Ishikawa (cell line): ENCODE measurements around the gene PPFIBP2.

Experiments used
- RAD21 ChIP-seq: IDR thresholded peaks from 2 replicates; pipeline ENCODE4 v1.6.1; 2012; ENCODE audit warnings: low read depth
- TCF12 ChIP-seq: IDR thresholded peaks from 2 replicates; pipeline ENCODE4 v1.6.1; 2012; ENCODE audit warnings: low read depth
- TF ChIP-seq, protein P1 (sequence below): IDR thresholded peaks from 2 replicates; pipeline ENCODE4 v1.6.1; 2012; ENCODE audit warnings: low read depth, mild to moderate bottlenecking

- TF ChIP-seq, protein P1, sequence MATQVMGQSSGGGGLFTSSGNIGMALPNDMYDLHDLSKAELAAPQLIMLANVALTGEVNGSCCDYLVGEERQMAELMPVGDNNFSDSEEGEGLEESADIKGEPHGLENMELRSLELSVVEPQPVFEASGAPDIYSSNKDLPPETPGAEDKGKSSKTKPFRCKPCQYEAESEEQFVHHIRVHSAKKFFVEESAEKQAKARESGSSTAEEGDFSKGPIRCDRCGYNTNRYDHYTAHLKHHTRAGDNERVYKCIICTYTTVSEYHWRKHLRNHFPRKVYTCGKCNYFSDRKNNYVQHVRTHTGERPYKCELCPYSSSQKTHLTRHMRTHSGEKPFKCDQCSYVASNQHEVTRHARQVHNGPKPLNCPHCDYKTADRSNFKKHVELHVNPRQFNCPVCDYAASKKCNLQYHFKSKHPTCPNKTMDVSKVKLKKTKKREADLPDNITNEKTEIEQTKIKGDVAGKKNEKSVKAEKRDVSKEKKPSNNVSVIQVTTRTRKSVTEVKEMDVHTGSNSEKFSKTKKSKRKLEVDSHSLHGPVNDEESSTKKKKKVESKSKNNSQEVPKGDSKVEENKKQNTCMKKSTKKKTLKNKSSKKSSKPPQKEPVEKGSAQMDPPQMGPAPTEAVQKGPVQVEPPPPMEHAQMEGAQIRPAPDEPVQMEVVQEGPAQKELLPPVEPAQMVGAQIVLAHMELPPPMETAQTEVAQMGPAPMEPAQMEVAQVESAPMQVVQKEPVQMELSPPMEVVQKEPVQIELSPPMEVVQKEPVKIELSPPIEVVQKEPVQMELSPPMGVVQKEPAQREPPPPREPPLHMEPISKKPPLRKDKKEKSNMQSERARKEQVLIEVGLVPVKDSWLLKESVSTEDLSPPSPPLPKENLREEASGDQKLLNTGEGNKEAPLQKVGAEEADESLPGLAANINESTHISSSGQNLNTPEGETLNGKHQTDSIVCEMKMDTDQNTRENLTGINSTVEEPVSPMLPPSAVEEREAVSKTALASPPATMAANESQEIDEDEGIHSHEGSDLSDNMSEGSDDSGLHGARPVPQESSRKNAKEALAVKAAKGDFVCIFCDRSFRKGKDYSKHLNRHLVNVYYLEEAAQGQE, result no peak
- TF ChIP-seq TCF12 (no peak), RAD21 (no peak)
These were observed 118.4 kb downstream of the PPFIBP2 start for GRCh38 chr11:7632211-7632610.
